GM19324 (cell line): ENCODE results near the gene CADM2.

Experiments used
- ATAC-seq: cut with Tn5 transposase; IDR thresholded peaks from one replicate; pipeline ENCODE4 v1.9.1; 2021; ENCODE audit warnings: mild to moderate bottlenecking, moderate library complexity; ENCODE audit not compliant: unreplicated experiment, low FRiP score

Gene CADM2

DNA sequence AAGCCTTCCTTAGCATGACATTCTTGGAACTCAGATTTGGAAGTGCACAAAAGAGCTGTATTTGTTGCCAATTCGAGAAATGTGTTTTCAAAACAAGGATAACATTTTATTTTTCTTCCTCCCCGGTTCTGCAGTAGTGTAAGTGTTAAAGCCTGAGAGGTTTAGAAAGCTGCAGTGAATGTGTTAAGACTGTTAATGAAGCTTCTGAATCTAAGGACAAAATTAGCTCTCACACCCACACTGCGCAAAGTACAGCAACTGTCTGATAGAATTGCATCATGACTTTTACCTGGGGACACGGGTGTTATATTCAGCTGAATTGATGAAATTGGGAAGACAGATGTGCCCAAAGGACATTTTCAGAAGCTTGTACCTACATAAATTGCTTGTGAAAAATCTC lies 344.4 kb downstream of the CADM2 start:
- ATAC-seq: no peak

DNA sequence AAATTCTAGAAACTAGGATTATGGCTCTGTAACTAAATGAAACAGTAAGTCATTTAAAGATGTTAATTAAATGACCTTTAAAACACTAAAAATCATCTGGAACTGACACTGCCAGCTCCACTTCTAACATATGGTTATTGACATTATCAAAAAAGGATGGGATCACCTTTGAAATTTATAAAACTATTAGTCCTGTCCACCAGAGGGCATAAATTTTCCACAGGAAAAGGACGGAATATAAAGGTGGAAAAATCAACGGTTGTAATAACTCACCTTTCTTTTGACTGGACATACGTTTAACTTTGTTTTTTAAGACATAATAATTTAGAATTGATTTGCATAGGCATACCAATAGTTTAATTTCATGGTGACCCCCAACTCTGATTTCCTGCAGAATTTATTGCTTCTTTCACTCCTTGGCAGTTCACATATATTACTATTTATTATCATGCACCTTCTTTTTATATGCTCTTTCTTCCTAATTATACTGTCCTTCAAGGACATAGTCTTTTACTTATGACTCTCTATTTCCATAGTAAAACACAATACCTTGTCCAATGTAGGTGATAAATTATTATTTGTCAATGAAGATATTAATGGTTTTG lies 345.7 kb downstream of the CADM2 start:
- ATAC-seq: no peak

DNA sequence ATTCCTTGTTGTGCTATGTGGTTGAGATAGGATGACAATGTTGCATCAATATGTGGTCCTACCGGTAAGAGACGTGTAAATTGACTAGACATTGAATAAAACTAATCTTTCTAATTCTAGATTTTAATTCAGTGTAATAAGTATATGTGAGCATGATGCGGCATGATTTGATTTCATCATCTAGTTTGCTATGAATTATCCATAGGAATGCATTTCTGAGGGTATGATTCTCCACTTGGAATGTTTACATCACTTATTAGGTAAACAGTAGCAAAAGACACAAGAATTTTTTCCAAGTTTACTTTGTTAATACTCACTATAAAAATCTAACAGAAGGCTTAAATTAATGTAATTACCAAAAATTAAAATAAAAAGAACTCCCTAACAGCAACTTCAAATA lies 353.5 kb downstream of the CADM2 start:
- no peak for ATAC-seq

DNA sequence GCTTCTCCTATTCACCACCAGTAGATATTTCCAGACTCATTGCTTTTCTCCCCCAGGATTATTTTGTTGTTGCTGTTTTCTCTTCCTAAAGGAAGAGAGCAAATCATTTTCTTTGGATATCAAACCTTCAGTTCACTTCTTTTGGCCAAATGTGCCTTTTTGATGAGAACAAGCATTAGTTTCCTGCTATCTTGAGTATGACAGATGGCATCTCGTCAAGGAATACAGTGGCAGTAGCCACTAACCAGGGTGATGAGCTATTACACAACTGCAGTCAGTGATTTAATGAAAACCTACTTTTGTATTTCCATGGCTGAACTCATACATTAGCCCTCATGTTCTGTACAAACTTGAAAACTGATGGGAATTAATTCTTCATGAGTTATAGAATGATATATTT lies 354.6 kb downstream of the CADM2 start:
- no peak for ATAC-seq

DNA sequence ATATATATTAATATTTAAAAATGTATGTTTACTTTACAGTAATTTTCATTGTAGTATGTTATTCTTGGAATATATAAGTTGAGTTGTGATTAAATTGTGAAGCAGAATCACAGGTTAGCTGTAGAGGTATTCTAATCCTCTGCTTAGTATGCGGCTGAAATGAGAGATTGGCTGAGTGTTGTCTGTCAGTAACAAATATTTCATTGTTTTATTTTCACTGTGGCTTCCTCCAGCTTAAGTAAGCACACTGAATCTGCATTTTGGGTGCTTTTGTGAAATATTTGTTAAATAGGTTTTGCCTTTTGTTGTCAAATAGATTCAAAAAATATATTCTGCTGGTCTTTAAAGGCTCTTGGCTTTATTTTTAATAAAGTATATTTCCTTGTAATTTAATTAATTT lies 357.5 kb downstream of the CADM2 start:
- no peak for ATAC-seq

DNA sequence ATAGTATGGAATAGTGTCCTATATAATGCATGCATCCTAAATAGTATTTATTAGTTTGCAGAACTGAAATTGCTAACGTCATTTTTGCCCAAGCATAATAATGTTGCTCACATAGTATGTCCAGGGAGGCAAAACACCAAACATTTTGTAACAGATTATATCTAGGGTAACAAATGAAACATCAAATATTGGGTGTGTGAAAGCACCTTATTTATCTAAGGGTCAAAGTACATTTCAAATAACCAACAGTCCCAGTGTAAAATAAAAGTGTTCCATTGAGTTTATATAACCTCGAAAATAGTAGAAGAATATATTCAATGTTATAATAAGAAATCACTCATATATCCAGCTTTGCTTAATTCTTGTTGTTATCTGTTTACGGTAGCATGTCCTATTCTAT lies 363.1 kb downstream of the CADM2 start:
- ATAC-seq: no peak

DNA sequence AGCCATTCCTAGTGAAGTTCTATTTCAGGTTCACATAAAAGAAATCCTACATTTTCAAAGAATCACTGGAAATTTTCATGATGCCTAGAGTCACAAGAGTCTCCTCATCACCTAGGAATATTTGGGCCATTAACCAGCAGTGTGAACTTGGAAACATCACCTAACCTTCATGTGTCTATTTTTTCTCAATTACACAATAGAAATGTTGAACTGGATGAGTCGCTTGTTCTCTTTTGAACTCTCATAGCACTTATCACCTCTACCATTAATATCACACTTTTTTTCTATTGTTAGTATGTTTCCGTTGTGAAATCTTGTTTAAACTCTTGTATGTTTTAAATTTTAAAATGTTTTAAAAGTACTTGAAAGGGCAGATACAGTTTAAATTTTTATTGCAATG lies 371.3 kb downstream of the CADM2 start:
- ATAC-seq: no peak

DNA sequence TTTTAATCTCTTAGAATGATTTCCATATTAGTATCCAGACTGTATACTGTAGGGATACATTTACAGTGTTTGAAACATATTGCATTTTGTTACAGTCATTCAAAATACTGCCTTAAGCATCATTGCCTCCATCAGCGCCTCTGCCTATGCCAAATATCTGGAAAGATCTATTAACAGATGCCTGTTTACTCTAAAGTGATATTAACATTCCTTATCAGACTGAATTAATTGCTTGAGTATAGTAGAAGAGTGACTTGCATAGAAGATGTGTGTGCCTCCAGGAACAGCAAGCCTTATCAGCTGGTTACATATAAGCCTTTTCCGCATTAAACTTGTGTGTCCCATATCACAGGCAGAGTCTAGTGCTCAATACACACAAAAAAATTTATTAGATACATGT lies 379.1 kb downstream of the CADM2 start:
- ATAC-seq: no peak

DNA sequence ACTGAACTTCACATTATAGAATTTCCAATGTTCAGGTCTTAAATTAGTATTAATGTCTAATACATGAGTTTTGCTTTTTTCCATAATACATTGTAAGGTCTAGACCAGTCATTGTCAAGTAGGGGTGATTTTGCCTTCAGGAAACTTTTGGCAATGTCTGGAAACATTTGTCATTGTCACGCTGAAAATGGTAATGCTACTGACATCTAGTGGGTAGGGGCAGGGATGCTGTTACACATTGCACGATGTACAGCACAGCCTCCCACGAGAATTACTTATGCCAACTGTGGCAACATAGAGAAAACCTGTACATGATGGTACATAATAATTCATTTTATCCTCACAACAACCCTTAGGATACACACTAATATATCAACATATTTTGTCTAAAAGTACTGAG lies 384.1 kb downstream of the CADM2 start:
- no peak for ATAC-seq

DNA sequence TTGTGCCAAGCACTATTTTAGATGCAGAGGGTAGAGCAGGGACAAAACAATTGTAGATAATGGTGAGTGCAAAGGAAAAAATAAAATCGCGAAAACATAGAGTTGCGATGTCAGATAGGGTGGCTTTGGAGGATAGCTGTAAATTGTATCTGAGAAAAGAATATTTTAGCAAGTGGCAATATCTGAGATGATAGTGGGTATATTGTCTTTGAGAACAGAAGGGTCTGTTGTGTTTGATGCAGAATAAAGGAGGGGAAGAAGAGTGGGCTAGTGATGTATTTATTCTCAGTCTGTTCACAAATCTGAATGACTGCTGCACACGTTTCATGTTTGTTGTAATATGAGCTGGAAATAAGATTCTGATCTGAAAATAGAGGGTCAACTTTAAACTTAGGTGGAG lies 396.8 kb downstream of the CADM2 start:
- no peak for ATAC-seq

DNA sequence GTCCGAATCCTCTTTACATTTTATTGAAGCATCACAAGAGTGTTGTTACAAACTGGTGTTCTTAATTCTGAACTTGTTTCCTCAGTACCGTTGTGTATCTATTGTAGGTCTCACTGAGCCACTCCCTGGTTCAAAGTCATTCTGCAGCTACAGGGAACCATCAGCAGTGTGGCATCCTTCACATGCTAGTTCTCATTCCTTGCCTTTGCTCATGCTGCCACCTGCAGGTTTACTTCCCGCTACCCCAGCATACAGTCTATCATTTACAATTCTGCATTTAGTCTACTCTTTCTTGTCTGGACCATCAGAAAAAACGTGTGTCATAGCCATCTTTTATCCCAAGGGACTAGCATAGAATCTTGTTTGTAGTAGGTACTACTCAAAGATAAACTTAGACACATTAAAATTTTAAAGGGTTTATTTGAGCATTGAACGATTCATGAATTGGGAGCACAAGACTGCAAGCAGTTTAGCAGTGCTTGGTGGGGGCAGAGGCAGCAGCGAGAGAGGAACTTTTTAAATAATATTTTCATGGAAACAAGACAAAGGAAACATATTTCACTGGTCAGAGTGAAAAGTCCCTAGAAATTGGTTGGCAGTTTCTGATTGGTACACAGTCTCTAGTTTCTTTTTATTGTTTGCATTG lies 402.1 kb downstream of the CADM2 start:
- ATAC-seq: no peak

DNA sequence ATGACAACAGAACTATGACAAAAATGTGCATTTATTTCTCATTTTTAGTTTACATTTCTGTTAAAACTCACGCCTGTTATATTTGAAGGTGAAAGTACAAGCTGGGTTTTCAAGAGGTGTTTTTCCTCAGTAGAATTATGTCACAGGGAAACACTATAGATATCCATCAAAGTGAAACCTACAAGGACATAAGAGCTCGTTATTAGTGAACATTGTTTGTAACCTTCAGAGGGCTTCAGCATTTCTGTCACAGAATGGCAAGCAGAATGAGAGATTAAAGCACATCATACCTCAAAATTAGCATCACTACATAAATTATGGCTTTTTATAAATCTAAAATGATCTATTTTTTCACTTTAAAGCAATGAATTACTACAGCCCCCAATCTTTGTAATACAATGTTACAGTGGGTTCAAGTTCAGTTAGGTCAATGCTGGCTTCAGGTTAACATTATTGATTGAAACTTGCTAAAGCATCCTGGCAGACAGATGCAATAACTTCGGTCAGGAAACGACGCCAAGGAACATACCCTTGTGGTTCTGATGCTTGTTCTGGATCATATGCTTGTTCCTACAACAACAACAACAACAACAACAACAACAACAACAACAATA lies 405.6 kb downstream of the CADM2 start:
- no peak for ATAC-seq

DNA sequence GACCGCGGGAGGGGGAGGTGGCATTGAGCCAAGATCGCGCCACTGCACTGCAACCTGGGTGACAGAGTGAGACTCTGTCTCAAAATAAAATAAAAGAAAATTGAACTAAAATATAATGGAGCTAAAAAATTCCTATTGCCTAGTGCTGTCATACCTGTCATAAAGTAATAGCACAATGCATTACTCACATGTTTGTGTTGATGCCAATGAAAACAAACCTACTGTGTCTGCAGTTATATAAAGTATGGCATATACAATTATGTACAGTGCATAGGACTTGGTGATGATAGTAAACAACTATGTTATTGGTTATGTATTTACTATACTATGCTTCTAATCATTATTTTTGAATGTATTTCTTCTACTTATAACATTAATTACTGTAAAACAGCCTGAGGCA lies 411.6 kb downstream of the CADM2 start:
- ATAC-seq: no peak

DNA sequence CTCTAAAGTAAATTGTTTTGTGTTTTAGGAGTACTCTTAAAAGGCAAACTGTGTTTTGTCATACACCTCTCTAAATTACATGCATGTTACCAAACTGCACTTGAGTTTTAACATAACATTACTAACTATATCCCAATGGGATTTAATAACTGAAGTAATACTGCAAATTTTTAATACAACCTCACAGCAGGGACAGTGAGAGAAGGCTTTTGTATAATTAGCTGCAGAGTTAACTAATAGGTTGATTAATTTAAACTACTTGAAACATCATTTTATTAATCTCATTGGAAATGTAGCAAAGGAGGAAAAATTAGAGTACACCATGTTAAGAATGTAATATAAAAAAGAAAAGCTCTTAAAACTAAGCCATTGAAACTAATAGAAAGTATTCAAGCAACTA lies 417.3 kb downstream of the CADM2 start:
- no peak for ATAC-seq

DNA sequence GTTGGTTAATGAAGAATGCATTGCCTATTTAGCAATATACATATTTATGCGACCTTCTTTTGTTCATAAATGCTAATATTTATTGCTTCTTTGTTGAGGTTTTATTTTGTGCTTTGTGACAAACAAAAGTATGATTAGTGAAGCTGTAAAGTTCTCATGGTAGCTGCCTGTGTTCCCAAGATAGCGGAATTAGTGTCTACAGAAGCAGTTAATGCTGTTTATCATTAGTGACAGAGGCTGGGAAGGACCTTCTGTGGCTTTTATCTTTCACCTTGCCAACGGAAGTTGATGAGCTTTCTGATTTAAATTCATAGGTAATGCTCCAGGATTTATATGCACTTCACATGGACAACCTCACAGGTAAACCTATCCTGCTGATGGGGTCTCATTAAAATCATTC lies 418.3 kb downstream of the CADM2 start:
- no peak for ATAC-seq

DNA sequence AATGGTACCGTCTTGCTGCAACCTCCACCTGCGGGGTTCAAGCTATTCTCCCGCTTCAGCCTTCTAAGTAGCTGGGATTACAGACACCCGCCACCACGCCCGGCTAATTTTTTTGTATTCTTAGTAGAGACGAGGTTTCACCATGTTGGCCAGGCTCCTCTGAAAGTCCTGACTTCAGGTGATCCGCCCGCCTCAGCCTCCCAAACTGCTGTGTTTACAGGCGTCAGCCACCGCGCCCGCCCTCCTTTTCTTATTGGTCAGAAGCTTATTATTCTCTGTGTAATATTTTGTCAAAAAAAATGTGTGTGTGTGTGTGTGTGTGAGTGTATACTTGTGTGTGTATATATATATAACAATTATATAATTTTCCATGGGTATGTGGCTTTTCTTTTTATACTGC lies 425.6 kb downstream of the CADM2 start:
- ATAC-seq: no peak

DNA sequence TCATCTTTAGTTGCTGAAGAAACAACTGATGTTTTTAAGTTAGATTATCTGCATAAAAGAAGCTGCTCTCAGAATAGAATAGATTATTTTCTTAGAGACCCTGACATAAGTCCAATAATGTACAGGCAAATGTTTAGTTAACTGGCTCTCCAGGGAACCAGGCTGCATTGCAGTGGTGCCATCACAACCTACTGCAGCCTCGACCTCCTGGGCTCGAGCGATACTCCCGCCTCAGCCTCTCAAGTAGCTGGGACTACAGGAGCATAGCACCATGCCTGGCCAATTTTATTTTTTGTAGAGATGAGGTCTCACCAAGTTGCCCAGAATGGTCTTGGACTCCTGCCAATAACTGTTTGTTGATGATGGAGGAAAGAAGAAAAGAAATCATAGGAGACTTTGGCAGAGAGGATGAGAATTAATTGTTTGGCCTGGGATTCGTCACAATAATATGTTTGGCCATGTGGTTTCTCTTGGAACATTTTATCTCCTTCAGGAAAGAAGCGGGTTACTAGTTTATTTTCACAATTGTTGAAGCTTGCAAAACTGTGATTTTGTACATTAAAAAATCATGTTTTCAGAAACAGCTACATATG lies 429.2 kb downstream of the CADM2 start:
- ATAC-seq: no peak

DNA sequence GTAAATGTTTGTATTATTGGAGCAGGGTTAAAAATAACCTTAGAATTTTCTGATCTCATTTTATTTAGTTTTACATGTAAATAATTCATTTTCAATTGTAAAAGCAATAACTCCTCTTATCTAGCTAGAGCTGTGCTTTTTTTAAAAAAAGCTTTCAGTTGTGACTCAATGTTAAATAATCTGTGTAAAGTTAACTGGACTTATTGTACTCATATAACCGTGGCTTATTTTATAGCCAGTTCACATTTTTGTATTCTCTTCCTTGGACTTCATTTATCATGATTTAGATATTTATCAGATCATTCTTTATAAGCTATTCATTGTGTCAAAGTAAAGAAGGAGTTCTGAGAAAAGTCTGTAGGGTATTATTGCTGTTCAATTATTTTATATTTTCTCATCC lies 435.6 kb downstream of the CADM2 start:
- ATAC-seq: no peak

DNA sequence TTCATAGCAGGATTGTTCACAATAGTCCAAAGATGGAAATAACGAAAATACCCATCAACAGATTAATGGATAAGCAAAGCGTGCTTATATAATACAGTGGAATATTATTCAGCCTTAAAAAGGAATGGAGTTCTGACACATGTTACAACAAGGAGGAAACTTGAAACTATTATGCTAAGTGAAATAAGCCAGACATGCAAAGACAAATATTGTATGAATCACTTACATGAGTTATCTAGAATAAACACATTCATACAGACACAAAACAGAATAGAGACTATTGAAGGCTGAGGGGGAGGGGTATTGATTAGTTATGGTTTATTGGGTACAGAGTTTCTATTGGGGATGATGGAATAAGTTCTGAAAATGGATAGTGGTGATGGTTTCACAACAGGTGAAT lies 438.6 kb downstream of the CADM2 start:
- no peak for ATAC-seq

DNA sequence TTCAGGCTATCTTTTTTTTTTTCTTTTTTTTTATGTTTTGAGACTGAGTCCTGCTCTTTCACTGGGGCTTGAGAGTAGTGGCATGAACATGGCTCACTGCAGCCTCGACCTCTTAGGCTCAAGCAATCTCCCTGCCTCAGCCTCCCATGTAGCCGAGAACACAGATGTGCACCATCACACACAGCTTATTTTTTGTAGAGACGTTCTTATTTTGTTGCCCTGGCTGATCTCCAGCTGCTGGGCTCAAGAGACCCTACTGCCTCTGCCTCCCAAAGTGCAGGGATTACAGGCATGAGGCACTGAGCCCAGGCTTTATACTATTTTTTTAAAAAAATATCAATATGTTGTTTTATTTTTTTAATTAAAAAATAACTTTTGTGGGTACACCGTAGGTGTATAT lies 467.3 kb downstream of the CADM2 start:
- ATAC-seq: no peak

DNA sequence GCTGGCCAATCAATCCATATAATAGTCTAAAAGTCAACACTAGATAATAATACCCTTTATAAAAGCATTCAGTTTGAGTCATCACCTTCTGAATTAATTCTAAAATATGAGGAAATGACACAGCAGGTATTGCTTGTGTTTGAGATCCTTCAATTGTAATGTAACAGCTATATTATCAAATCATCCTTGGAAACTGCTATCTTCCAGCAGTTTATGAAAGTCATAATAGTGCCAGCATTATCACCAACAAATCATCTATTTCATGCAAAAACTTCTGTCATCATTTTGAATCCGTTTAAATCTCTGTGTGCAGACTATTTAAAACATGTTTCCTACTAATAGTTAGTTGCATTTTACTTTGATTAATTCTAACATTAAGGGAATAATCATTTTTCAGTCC lies 468.7 kb downstream of the CADM2 start:
- no peak for ATAC-seq

DNA sequence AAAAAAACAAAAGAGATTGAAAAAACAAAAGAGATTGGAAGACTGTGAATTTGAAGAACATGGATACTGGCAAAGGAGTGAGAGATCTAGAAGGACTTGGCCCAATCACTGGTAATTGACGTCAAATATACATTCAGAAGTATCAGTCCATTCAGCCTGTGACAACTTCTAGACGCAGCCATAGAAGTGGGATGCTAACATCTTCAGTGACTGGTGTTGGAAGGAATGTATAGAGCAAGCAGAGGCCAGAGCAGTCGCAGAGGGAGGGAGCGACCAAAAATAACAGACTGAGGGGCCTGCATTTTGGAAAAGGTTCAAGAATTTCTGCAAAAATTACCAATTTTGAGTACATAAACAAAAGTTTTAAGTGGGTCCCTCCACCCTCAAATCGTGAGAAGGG lies 473.3 kb downstream of the CADM2 start:
- no peak for ATAC-seq
